ENCODE measurements around the gene IL27RA.

DNA sequence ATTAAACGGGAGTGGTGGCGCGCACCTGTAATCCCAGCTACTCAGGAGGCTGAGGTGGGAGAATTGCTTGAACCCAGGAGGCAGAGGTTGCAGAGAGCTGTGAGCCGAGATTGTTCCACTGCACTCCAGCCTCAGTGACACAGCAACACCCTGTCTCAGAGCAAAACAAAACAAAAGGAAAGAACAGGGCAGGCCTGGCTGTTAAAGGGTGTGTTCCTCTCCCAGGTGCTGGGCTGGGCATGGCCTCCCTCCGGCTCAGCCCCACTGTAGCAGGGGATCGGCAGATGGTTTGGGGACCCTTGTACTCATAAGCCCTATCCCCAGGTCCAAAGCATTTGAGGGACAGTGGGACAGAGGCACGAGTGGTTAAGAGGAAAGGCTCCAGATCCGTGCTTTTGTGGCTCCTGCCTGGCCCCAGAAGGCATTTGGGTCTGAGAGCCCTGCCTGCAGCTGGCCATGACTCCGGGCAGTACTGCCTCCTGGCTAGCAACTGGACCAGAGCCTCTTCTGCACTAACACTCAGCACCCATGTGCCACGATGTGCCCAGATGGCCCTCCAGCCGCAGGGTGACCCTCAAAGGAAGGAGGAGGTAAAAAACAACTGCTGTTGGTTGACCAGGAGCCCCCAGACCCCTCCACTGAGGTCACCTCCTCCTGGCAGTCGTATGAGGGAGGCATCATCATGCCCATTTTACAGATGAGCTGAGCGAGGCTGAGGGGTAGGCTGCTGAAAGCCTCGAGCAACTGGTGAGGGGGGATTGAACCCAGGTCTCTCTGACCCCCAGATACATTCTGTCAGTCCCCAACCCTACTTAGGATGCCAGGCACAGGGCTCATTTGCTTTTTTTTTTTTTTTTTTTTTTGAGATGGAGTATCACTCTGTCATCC is 35.4 kb upstream of the IL27RA start:
- no peak for TF ChIP-seq POLR2A (IDR thresholded peaks at IDR 0.05; ENCODE audit: low read depth, low read length)
- no peak for TF ChIP-seq RAD21 (IDR thresholded peaks at IDR 0.05; ENCODE audit: low read length)
- TF ChIP-seq BHLHE40 (IDR thresholded peaks at IDR 0.05; ENCODE audit: low read depth, low read length), result no peak
- TF ChIP-seq, protein P1, sequence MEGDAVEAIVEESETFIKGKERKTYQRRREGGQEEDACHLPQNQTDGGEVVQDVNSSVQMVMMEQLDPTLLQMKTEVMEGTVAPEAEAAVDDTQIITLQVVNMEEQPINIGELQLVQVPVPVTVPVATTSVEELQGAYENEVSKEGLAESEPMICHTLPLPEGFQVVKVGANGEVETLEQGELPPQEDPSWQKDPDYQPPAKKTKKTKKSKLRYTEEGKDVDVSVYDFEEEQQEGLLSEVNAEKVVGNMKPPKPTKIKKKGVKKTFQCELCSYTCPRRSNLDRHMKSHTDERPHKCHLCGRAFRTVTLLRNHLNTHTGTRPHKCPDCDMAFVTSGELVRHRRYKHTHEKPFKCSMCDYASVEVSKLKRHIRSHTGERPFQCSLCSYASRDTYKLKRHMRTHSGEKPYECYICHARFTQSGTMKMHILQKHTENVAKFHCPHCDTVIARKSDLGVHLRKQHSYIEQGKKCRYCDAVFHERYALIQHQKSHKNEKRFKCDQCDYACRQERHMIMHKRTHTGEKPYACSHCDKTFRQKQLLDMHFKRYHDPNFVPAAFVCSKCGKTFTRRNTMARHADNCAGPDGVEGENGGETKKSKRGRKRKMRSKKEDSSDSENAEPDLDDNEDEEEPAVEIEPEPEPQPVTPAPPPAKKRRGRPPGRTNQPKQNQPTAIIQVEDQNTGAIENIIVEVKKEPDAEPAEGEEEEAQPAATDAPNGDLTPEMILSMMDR (conservative IDR thresholded peaks at IDR 0.05; ENCODE audit: low read depth, low read length), result no peak
- no peak for TF ChIP-seq MAZ (IDR thresholded peaks at IDR 0.05; ENCODE audit: borderline replicate concordance, low read depth, low read length)
- TF ChIP-seq, protein P2, sequence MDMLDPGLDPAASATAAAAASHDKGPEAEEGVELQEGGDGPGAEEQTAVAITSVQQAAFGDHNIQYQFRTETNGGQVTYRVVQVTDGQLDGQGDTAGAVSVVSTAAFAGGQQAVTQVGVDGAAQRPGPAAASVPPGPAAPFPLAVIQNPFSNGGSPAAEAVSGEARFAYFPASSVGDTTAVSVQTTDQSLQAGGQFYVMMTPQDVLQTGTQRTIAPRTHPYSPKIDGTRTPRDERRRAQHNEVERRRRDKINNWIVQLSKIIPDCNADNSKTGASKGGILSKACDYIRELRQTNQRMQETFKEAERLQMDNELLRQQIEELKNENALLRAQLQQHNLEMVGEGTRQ (IDR thresholded peaks at IDR 0.05; ENCODE audit: low read depth, low read length), result no peak
- no peak for TF ChIP-seq SMC3 (IDR thresholded peaks at IDR 0.05; ENCODE audit: low read depth, low read length)
- no peak for TF ChIP-seq CHD1 (IDR thresholded peaks at IDR 0.05; ENCODE audit: low read depth, low read length)

Measured in IMR-90 (cell line).